ENCODE data around the gene PBXIP1. TPM values are rescaled to one million over a fixed set of nuclear protein-coding genes. Genes with fewer than 3 reads are reported as not detected.

The PBXIP1 gene
- total and polyA plus RNA-seq, 2 of the 13 experiments (the other 11 are each of a cell fraction or from before 2014, with no cell fraction given): 16.3 to 31.9 TPM

DNA sequence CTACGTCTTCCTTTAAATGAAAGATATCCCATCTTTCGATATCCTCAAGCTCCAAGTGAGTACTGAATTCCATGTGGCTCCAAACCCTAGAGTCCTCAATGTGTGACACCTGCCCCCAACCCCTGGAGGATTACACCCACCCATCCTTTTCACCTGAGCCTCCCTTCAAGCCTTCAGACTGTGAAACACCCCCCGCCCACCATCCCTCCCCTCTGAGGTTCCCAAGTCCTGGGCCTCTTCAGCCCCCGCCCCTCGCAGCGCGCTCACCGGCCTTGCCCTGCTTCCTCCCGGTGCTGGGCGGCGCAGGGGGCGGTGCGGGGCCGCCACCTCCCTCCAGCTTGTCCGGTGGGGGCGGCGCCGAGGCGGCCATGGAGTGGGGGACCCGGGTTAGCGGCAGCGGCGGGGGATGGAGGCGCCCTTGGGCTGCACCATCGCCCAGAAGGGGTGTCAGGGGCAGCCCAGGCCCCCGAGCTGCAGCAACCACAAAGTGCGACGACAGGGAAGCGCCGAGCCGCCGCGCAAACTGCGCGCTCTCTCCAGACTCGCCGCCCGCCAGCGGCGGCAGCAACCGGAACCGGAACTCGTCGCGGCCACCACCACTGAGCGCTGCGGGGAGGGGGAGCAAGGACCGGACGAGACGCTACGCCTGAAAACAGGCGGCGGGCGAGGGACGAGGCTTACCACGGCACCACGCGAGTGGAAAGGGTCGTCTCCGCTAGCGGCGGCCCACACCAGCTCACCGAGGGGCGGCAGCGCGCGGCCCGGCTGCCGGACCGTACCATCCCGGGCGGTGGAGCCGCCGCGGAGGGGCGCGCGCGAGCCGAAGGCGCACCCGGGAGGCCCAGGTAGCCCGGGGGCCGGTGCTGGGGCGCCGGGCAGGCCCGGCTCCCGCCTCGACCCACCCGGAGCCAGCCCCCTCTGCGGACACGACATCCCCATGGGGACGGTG is 5.6 kb upstream of the PBXIP1 start, which contains the start of gene PYGO2 (continued):
- TF ChIP-seq ZNF780A (CRISPR knock-in tag; IDR thresholded peaks at IDR 0.05): no peak
- no peak; the same call in none of the 2 replicates for TF ChIP-seq ZNF619 (CRISPR knock-in tag; IDR thresholded peaks at IDR 0.05)
- TF ChIP-seq KLF12 (CRISPR knock-in tag; IDR thresholded peaks at IDR 0.05; ENCODE audit: borderline replicate concordance): peak; percentile 56; the same call in 1 of the 2 replicates
- TF ChIP-seq, protein P1, sequence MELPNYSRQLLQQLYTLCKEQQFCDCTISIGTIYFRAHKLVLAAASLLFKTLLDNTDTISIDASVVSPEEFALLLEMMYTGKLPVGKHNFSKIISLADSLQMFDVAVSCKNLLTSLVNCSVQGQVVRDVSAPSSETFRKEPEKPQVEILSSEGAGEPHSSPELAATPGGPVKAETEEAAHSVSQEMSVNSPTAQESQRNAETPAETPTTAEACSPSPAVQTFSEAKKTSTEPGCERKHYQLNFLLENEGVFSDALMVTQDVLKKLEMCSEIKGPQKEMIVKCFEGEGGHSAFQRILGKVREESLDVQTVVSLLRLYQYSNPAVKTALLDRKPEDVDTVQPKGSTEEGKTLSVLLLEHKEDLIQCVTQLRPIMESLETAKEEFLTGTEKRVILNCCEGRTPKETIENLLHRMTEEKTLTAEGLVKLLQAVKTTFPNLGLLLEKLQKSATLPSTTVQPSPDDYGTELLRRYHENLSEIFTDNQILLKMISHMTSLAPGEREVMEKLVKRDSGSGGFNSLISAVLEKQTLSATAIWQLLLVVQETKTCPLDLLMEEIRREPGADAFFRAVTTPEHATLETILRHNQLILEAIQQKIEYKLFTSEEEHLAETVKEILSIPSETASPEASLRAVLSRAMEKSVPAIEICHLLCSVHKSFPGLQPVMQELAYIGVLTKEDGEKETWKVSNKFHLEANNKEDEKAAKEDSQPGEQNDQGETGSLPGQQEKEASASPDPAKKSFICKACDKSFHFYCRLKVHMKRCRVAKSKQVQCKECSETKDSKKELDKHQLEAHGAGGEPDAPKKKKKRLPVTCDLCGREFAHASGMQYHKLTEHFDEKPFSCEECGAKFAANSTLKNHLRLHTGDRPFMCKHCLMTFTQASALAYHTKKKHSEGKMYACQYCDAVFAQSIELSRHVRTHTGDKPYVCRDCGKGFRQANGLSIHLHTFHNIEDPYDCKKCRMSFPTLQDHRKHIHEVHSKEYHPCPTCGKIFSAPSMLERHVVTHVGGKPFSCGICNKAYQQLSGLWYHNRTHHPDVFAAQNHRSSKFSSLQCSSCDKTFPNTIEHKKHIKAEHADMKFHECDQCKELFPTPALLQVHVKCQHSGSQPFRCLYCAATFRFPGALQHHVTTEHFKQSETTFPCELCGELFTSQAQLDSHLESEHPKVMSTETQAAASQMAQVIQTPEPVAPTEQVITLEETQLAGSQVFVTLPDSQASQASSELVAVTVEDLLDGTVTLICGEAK (IDR thresholded peaks at IDR 0.05): peak; percentile 57
- TF ChIP-seq, protein P1 (CRISPR knock-in tag; IDR thresholded peaks at IDR 0.05): peak; percentile 54; the same call in 1 of the 2 replicates
- no peak for TF ChIP-seq MZF1 (CRISPR knock-in tag; IDR thresholded peaks at IDR 0.05; ENCODE audit: borderline replicate concordance)
- 0 out of 2 replicates have a peak, but pooled peaks have one; percentile 25 for TF ChIP-seq ZNF678 (CRISPR knock-in tag; IDR thresholded peaks at IDR 0.05)
- TF ChIP-seq ZNF235 (CRISPR knock-in tag; IDR thresholded peaks at IDR 0.05; ENCODE audit: borderline replicate concordance): 0 out of 2 replicates have a peak, but pooled peaks have one; percentile 26
- TF ChIP-seq, protein P2, sequence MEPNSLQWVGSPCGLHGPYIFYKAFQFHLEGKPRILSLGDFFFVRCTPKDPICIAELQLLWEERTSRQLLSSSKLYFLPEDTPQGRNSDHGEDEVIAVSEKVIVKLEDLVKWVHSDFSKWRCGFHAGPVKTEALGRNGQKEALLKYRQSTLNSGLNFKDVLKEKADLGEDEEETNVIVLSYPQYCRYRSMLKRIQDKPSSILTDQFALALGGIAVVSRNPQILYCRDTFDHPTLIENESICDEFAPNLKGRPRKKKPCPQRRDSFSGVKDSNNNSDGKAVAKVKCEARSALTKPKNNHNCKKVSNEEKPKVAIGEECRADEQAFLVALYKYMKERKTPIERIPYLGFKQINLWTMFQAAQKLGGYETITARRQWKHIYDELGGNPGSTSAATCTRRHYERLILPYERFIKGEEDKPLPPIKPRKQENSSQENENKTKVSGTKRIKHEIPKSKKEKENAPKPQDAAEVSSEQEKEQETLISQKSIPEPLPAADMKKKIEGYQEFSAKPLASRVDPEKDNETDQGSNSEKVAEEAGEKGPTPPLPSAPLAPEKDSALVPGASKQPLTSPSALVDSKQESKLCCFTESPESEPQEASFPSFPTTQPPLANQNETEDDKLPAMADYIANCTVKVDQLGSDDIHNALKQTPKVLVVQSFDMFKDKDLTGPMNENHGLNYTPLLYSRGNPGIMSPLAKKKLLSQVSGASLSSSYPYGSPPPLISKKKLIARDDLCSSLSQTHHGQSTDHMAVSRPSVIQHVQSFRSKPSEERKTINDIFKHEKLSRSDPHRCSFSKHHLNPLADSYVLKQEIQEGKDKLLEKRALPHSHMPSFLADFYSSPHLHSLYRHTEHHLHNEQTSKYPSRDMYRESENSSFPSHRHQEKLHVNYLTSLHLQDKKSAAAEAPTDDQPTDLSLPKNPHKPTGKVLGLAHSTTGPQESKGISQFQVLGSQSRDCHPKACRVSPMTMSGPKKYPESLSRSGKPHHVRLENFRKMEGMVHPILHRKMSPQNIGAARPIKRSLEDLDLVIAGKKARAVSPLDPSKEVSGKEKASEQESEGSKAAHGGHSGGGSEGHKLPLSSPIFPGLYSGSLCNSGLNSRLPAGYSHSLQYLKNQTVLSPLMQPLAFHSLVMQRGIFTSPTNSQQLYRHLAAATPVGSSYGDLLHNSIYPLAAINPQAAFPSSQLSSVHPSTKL (CRISPR knock-in tag; IDR thresholded peaks at IDR 0.05): peak; percentile 18; the same call in 1 of the 2 replicates
- TF ChIP-seq, protein P3, sequence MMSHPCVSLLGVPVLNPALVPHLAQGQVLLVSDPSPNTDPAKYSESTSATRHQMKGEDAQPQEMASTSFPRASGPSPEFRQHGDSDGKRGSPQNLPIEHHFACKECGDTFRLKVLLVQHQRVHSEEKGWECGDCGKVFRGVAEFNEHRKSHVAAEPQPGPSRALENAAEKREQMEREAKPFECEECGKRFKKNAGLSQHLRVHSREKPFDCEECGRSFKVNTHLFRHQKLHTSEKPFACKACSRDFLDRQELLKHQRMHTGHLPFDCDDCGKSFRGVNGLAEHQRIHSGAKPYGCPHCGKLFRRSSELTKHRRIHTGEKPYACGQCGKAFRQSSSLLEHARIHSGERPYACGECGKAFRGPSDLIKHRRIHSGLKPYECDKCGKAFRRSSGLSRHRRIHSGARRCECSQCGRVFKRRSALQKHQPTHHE (CRISPR knock-in tag; IDR thresholded peaks at IDR 0.05; ENCODE audit: borderline replicate concordance): 0 out of 2 replicates have a peak, but pooled peaks have one; percentile 48
- 0 out of 3 replicates have a peak, but pooled peaks have one; percentile 61 for TF ChIP-seq MXI1 (IDR thresholded peaks at IDR 0.05; ENCODE audit: borderline replicate concordance, low read depth, low read length)
- no peak for TF ChIP-seq MLLT10 (CRISPR knock-in tag; IDR thresholded peaks at IDR 0.05)
